HG02943 (cell line): ENCODE results near the gene CFL1.
"Not testable (repeated sequence)": the region's sequence is repeated elsewhere in the genome, so short reads cannot be mapped to it uniquely, and the experiment has no call there.

Experiments used
- ATAC-seq: cut with Tn5 transposase; IDR thresholded peaks from one replicate; pipeline ENCODE4 v1.9.1; 2021; ENCODE audit warnings: mild to moderate bottlenecking, low read depth, moderate library complexity; ENCODE audit not compliant: unreplicated experiment

Gene CFL1

GRCh38 chr11:65844231-65844872 lies 13.6 kb downstream of the CFL1 start:
- no peak for ATAC-seq

- ATAC-seq = no peak
Measured at GRCh38 chr11:65843811-65844210, 14.2 kb downstream of the CFL1 start.

GRCh38 chr11:65842144-65842543 lies 15.8 kb downstream of the CFL1 start:
- ATAC-seq = no peak

- no peak for ATAC-seq
Measured at GRCh38 chr11:65834202-65834601, 23.8 kb downstream of the CFL1 start.

- peak; percentile 64 for ATAC-seq
Measured at GRCh38 chr11:65833297-65834030, 24.5 kb downstream of the CFL1 start, which contains the start of gene SNX32. Gene SNX32, plus strand, starts transcription at chr11:65833963. Its CDS starts 103 bp downstream, at chr11:65834066.

- ATAC-seq = not testable (repeated sequence)
Measured at GRCh38 chr11:65832231-65832630, 25.7 kb downstream of the CFL1 start.

- no peak for ATAC-seq
Measured at GRCh38 chr11:65829459-65829858, 28.5 kb downstream of the CFL1 start.

GRCh38 chr11:65826984-65827735 lies 30.8 kb downstream of the CFL1 start:
- ATAC-seq = no peak

GRCh38 chr11:65822776-65823528 lies 35.0 kb downstream of the CFL1 start:
- no peak for ATAC-seq

GRCh38 chr11:65821107-65821506 lies 36.9 kb downstream of the CFL1 start:
- ATAC-seq = no peak

GRCh38 chr11:65817835-65818680 lies 39.9 kb downstream of the CFL1 start:
- no peak for ATAC-seq

- no peak for ATAC-seq
Measured at GRCh38 chr11:65817312-65817834, 40.6 kb downstream of the CFL1 start.

GRCh38 chr11:65816696-65817095 lies 41.3 kb downstream of the CFL1 start:
- ATAC-seq = no peak

- no peak for ATAC-seq
Measured at GRCh38 chr11:65814986-65815565, 42.9 kb downstream of the CFL1 start.

GRCh38 chr11:65814131-65814985 lies 43.6 kb downstream of the CFL1 start:
- no peak for ATAC-seq

- ATAC-seq = no peak
Measured at GRCh38 chr11:65811764-65812475, 46.1 kb downstream of the CFL1 start.

GRCh38 chr11:65810046-65810868 lies 47.7 kb downstream of the CFL1 start:
- no peak for ATAC-seq
